NCI-H82 (cell line): ENCODE data around the gene MRPS15.
A peak's percentile ranks its signal among the peaks of the same experiment; 100 is the strongest.
"Not testable (repeated sequence)": the region's sequence is repeated elsewhere in the genome, so short reads cannot be mapped to it uniquely, and the experiment has no call there.

Experiments used
- DNase-seq: peaks from one replicate; lab custom pipeline; 2025; lab: John Stamatoyannopoulos, UW

MRPS15 gene

DNA sequence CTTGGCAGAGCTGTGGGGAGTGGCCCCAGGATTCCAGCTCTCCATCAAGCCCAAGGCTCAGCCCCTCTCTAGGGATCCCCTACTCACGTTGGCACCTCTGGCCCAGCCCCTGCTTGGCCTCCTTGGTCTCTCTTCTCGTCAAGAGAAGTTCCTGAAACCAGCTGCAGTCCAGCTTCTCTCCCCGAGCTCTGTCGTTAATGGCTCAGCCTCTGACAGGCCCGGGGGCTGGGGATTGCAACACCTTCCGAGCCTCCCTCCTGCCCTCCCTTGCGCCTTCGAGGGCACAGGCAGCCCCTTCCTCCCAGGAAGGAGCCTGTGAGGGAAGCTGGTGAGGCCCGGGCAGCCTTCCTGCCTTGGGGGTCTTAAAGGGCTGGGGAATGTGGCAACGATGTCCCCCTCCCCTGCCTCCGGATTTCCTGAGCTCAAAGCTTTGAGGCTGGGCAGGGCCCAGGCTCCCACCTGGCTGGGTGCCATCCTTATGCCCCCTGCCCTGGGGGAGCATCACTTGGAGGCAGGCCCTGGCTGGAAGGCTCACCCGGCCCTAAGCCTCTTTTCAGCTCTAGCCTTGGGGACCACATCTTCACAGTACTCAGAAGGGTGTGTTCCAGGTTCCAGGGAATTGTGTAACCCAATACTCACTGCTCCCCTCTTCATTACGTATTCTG is 18.7 kb upstream of the MRPS15 start, which contains the start of gene CSF3R:
TSS of gene CSF3R (minus strand) at position 190 of the 665 bp plus-strand sequence. CDS start 3,417 bp downstream, outside the sequence.
- no peak for DNase-seq

DNA sequence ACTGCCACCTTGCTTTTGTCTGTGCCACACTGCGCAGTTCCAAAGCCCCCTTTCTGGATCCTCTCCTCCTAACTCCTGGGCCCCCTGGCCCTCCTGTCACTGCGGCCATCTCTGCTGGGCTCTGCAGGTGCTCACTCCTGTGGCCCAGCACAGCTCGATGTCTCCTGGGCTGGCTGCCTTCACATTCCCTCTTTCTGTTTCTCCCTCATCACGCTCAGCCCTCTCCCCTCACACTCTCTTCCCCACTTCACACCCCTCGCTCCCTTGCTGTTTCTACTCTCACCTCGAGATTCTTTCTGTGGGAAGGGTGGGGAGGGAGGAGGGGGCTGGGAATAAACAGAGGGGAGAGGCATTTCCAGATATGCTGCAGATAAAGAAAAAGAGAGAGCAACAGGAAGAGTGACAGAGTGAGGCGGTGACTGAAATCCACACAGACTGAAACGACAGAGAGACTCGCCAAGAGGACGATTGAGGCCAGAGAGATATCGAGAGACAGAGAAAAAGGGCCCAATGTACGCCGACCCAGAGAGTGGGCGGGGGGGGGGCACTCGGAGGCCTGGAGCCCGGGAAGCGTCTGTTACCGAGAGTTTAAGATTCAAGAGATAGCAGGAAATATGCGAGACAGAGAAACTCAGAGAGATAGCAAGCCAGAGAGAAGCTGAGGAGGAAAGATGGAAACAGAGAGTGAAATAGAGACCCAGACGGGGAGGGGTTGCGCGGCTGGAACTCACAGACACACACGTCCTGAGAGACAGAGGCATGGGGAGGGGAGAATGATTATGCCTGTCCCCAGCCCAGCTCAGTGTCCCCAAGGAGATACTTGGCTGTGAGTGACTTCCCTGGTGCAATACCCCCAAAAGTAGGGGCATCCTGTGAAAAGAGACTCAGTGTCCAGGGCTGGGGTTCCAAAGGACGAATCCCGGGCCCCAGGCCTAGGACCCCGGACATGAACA is 17.9 kb upstream of the MRPS15 start:
- DNase-seq = no peak

- no peak for DNase-seq
Measured at GRCh38 chr1:36481091-36481490, 16.9 kb upstream of the MRPS15 start.

- DNase-seq = no peak
Measured at GRCh38 chr1:36480161-36480560, 16.0 kb upstream of the MRPS15 start.

DNA sequence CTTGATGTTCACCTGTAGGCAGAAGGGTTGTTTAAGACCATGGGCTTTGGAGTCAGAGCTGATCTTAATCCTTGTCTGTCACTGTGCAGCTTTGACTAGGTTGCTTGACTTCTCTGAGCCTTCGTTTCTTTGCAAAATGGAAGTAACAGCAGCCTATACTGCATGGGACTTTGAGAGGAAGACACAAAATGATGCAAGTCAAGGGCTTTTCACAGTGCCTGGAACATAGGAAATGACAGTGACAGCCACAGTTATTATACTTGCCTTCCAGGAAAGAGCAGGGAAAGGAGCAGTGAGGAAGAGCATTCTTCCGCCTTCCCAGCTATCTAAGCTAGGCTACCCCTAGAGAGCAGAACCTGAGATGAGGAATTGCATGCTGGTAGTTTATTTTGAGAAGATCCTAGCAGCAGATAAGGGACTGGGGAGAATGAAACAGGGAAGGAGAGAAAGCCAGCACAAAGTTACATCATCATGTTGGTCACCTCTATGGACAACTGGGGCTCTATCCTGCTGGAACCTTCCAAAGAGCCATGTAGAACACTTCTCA is 15.4 kb upstream of the MRPS15 start:
- DNase-seq = no peak

DNA sequence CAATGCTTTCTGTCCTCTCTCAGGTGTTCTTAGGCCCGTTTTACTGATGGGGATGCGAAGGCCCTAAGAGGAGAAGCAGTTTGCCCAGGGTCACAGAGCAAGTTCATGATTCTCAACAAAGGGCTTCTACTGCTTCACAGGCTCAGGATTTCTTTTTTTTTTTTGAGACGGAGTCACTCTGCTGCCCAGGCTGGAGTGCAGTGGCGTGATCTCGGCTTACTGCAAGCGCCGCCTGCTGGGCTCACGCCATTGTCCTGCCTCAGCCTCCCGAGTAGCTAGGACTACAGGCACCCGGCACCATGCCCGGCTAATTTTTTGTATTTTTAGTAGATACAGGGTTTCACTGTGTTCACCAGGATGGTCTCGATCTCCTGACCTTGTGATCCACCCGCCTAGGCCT is 13.4 kb upstream of the MRPS15 start:
- not testable (repeated sequence) for DNase-seq

DNA sequence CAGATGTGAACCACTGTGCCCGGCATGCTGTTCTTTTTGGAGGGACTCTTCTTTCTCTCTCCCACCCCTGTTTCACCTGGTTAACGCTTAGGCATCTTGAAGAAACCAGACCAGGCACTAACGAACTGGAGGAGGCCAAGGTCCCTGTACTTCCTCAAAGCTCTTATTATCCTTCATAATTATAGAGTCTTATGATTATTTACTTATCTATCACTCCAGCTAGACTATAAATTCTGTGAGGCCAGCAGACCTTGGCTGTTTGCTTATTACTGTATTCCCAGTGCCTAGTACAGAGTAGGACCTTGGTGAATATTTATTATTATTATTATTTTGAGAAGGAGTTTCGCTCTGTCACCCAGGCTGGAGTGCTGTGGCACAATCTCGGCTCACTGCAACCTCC is 12.8 kb upstream of the MRPS15 start:
- no peak for DNase-seq

DNA sequence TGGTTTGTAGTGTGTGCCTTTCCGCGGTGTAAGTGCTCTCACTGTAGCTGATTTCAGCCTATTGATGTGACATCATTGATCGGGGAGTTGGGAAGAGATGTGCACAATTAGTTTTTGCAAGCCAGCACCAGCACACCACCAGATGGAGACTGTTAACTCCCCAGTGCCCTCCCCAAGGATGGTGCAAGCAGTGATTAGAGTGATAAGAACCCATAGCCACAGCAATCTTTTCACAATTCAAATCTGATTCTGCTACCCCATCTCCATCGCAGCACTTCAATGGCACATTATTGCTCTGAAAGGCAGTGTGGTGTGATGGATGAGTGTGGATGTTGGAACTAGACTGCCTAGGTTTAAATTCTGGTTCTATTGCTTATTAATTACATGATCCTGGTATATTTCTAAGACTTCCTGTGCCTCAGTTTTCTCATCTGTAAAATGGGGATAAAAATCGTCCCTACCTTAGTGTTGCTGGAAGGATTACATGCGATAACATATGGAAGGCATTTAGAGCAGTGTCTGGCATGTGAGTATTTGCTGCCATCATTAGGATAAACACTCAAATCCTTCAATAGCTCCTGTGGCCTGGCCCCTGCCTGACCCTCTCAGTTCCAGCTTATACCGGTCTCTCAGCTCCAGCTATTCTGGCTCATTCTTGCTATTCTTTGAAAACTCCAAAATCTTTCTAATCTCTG is 11.9 kb upstream of the MRPS15 start:
- peak; percentile 63 for DNase-seq

GRCh38 chr1:36475341-36475740 is 11.2 kb upstream of the MRPS15 start:
- DNase-seq = peak; percentile 24

DNA sequence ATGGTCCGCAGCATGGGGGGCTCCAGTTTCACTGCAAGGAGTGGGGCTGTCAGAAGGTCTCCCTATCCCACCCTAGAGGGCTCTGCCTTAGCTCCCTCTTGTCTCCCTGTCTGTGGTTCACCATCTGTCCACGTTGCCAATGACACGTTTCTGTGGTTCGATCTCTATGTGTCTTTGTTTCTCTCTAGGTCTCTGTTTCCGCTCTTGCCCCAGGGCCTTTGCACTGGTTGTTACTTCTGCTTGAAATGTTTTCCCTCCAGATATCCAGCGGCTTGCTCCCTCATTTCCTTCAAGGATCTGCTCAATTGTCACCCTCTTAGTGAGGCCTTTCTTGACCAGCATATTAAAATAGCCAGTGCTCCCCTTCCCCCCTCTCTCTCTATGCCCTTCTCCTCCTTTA is 8.5 kb upstream of the MRPS15 start:
- peak; percentile 16 for DNase-seq

DNA sequence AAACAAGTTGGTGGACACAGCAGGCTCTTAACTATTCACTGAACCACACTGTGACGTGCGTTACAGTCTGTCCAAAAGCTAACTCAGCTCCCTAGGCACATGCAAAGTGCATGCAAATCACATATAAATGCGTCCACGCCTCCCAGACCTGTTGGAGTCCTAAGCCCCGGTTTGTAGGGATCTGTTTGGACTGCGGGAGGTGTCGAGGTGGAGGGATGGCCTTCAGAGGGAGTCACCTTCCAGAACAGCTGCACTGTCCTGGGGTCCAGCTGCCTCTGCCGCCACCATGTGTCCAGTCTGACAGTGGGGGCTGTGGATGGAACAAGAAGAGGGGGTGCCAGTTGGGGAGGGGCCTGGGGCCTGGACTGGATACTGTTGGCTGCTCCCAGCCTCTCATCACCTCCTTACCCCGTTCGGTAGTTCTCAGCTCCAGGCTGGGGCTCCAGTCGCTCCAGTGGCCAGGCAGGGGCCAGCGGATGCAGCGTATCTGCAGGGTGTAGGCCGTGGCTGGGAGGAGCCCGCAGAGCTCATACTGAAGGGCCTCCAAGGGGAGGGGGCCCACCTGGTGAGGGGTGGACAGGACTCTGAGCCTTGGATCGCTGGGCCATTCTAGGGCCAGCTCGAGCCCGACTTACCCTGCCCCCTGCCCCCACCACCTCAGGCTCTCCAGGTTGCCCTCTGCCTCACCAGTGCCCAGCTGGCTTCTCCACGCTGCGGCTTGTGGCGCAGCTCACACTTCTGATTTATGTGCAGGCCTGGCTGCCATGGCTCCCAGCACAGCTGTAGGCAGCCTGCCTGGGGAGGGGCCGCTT is 7.9 kb upstream of the MRPS15 start:
- no peak for DNase-seq

DNA sequence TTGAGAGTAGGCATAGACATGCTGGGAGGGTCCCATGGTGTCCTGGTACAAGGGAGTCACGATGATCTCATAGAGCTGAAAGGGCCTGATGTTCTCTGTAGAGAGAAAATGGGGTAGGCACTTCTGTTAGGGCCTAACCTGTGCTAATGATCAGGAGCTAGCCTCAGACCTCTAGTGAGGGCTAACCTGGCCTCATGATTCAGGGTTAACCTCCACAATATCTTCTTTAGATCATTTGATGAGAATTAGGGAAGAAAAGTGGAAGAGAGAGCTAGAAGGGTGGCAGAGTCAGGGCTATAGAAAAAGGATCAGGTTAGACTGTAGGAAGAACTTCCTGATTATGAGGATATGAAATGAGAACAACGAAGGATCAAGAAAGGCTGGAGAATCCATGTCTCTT is 5.0 kb upstream of the MRPS15 start:
- no peak for DNase-seq

- DNase-seq = no peak
Measured at GRCh38 chr1:36467700-36468455, 3.7 kb upstream of the MRPS15 start.

- DNase-seq = no peak
Measured at GRCh38 chr1:36467027-36467410, 2.8 kb upstream of the MRPS15 start.

GRCh38 chr1:36466370-36467026 is 2.3 kb upstream of the MRPS15 start:
- no peak for DNase-seq

- no peak for DNase-seq
Measured at GRCh38 chr1:36465731-36466369, 1.7 kb upstream of the MRPS15 start.

GRCh38 chr1:36464605-36465393 is 615 bp upstream of the MRPS15 start:
- peak; percentile 84 for DNase-seq

- DNase-seq = no peak
Measured at GRCh38 chr1:36463463-36463802, 751 bp downstream of the MRPS15 start.

DNA sequence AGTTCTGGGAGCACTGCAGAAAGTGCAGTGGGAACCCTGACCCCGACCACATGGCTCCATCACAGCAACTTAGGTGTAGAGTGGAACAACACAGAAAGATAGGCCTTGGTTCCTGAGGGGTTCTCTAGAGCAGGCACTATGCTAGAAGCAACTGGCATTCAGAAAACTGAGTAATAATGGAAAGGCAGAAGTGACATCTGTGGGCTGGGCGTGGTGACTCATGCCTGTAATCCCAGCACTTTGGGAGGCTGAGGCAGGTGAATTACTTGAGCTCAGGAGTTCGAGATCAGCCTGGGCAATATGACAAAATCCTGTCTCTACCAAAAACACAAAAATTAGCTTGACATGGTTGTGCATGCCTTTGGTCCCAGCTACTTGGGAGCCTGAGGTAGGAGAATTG is 5.3 kb downstream of the MRPS15 start:
- DNase-seq = no peak
